OCI-LY3 (cell line): Measurements from ENCODE around the gene RGMA.

Source experiments
- EZH2phosphoT487 ChIP-seq: fragments of 200-600 bp; shearing (Covaris generic); IDR thresholded peaks from 2 replicates; pipeline ENCODE4 v1.6.1; 2018; ENCODE audit warnings: antibody characterized with exemption, mixed run types, low read depth
- TF ChIP-seq, protein P1 (sequence below): fragments of 200-600, 300-600 bp; sonication (generic); IDR thresholded peaks from 2 replicates; pipeline ENCODE4 v1.5.1; 2014; ENCODE audit warnings: antibody characterized with exemption, low read length, low read depth

DNA sequence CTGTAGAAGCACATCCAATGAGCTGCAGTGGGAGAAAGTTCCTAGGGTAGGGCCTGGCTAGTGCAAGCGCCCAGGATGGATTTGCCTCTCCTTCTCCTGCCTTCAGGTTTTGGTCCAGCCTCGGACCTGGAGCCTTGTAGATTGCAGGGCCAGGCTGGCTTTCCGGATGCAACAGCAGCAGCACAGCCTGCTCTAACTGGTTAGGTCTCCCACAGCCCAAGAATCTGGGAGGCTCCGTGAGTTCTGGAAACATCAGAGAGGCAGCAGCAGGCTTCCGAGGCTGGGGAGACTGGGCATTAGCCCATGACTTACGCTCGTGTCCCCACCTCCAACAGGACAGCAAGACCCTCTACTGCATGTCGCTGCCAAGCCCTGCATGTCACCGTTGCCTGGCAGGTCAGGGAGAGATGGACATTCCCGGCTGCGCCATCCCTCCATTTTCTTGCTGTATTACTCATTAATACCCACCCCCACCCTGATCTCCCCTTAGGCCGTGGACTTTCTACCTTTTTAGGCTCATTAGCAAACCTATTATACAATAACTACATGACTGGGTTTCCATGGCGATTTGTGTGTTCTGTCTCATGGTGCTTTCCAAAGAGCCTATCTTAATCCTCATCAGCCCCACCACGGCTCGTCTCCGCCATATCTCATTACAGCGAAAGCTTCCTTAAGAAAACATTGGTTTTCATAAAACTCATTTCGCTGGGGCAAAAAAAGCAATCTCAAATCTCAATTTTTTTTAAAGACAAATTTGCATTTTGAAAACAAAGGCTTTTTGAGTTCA lies 40.9 kb upstream of the RGMA start:
- TF ChIP-seq, protein P1, sequence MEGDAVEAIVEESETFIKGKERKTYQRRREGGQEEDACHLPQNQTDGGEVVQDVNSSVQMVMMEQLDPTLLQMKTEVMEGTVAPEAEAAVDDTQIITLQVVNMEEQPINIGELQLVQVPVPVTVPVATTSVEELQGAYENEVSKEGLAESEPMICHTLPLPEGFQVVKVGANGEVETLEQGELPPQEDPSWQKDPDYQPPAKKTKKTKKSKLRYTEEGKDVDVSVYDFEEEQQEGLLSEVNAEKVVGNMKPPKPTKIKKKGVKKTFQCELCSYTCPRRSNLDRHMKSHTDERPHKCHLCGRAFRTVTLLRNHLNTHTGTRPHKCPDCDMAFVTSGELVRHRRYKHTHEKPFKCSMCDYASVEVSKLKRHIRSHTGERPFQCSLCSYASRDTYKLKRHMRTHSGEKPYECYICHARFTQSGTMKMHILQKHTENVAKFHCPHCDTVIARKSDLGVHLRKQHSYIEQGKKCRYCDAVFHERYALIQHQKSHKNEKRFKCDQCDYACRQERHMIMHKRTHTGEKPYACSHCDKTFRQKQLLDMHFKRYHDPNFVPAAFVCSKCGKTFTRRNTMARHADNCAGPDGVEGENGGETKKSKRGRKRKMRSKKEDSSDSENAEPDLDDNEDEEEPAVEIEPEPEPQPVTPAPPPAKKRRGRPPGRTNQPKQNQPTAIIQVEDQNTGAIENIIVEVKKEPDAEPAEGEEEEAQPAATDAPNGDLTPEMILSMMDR: no peak
- no peak for TF ChIP-seq EZH2phosphoT487
